Measurements from ENCODE around the gene ELMO1. TPM values are rescaled to one million over a fixed set of nuclear protein-coding genes. Genes with fewer than 3 reads are reported as not detected.

The ELMO1 gene
- total and polyA plus RNA-seq, 2 experiments from 2014 or later = 6.5 to 24.9 TPM

GRCh38 chr7:37033141-37033540, 415.5 kb downstream of the ELMO1 start (continued):
- no peak for TF ChIP-seq ZNF462 (CRISPR knock-in tag; IDR thresholded peaks at IDR 0.05)

DNA sequence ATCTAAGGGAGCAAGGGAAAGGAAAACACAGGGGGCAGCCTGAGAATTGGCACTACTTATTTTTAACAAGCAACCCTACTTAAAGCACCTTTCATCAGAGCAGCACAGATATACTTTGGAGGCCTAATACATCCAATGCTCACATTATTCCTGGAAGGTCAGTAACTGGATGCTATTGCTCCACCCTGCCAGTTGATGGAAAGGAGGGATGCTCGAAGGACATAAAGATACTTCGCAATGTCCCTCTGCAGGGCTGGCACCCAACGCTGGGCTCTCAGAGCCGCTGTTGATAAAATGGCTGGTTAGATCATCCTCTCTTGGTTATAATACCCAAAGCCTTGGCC, 416.4 kb downstream of the ELMO1 start:
- H2AFZ ChIP-seq = no peak overlapping the region
- peak overlapping the region; percentile 93 for H3K27ac Mint-ChIP-seq
- no peak; the same call in 2 of the 3 replicates for ATAC-seq
- no peak overlapping the region; the same call in 1 of the 2 replicates for H3K27ac ChIP-seq (ENCODE audit: low read depth)
- H4K20me1 ChIP-seq (replicated peaks; ENCODE audit: insufficient read depth) = no peaks in the 10 kb centered on the region
- H3K36me3 Mint-ChIP-seq (ENCODE audit: low read depth) = no peaks in the 10 kb centered on the region
- H3K4me3 Mint-ChIP-seq = no peak overlapping the region
- peaks cover 14% of the 10 kb centered on the region for H3K4me1 Mint-ChIP-seq
- H3K4me2 ChIP-seq = no peak overlapping the region
- no peaks in the 10 kb centered on the region for H3K79me2 ChIP-seq (replicated peaks; ENCODE audit: insufficient read depth)
- no peaks in the 10 kb centered on the region; the same call in 1 of the 2 replicates for H3K4me1 ChIP-seq (ENCODE audit: insufficient read depth)
- H3K27me3 Mint-ChIP-seq (ENCODE audit: insufficient read depth, low read depth, poor library complexity) = no peaks in the 10 kb centered on the region
- H3K4me3 ChIP-seq = no peak overlapping the region
- no peaks in the 10 kb centered on the region for H3K36me3 ChIP-seq (ENCODE audit: insufficient read depth)
- no peaks in the 10 kb centered on the region for H3F3A ChIP-seq (replicated peaks; ENCODE audit: low read depth)
- H3K27me3 ChIP-seq (ENCODE audit: insufficient read depth) = no peaks in the 10 kb centered on the region
- no peak for DNase-seq (ENCODE audit: low spot score)
- H3K9me3 Mint-ChIP-seq = no peaks in the 10 kb centered on the region; the same call in 2 of the 3 replicates
- H3K9me2 ChIP-seq (ENCODE audit: insufficient read depth) = peaks cover 13% of the 10 kb centered on the region; the same call in 1 of the 2 replicates
- TF ChIP-seq POLR2AphosphoS5 (IDR thresholded peaks at IDR 0.05; ENCODE audit: low read depth) (no peak), EZH2phosphoT487 (IDR thresholded peaks at IDR 0.05; ENCODE audit: unreplicated experiment) (no peak), ZNF462 (CRISPR knock-in tag; IDR thresholded peaks at IDR 0.05) (no peak), ZNF331 (CRISPR knock-in tag; IDR thresholded peaks at IDR 0.05; ENCODE audit: low read depth) (no peak), JUNB (IDR thresholded peaks at IDR 0.05; ENCODE audit: unreplicated experiment) (no peak), REST (IDR thresholded peaks at IDR 0.05; ENCODE audit: unreplicated experiment) (no peak)

Data from GM23338 (cell line).